GM21528 (cell line): Measurements from ENCODE around the gene ZNF574.
"Not testable (repeated sequence)": the region's sequence is repeated elsewhere in the genome, so short reads cannot be mapped to it uniquely, and the experiment has no call there.

Experiments
- ATAC-seq: cut with Tn5 transposase; IDR thresholded peaks from one replicate; pipeline ENCODE4 v1.9.1; 2021; ENCODE audit warnings: mild to moderate bottlenecking, moderate library complexity; ENCODE audit not compliant: unreplicated experiment, low FRiP score

The ZNF574 gene, protein sequence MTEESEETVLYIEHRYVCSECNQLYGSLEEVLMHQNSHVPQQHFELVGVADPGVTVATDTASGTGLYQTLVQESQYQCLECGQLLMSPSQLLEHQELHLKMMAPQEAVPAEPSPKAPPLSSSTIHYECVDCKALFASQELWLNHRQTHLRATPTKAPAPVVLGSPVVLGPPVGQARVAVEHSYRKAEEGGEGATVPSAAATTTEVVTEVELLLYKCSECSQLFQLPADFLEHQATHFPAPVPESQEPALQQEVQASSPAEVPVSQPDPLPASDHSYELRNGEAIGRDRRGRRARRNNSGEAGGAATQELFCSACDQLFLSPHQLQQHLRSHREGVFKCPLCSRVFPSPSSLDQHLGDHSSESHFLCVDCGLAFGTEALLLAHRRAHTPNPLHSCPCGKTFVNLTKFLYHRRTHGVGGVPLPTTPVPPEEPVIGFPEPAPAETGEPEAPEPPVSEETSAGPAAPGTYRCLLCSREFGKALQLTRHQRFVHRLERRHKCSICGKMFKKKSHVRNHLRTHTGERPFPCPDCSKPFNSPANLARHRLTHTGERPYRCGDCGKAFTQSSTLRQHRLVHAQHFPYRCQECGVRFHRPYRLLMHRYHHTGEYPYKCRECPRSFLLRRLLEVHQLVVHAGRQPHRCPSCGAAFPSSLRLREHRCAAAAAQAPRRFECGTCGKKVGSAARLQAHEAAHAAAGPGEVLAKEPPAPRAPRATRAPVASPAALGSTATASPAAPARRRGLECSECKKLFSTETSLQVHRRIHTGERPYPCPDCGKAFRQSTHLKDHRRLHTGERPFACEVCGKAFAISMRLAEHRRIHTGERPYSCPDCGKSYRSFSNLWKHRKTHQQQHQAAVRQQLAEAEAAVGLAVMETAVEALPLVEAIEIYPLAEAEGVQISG

DNA sequence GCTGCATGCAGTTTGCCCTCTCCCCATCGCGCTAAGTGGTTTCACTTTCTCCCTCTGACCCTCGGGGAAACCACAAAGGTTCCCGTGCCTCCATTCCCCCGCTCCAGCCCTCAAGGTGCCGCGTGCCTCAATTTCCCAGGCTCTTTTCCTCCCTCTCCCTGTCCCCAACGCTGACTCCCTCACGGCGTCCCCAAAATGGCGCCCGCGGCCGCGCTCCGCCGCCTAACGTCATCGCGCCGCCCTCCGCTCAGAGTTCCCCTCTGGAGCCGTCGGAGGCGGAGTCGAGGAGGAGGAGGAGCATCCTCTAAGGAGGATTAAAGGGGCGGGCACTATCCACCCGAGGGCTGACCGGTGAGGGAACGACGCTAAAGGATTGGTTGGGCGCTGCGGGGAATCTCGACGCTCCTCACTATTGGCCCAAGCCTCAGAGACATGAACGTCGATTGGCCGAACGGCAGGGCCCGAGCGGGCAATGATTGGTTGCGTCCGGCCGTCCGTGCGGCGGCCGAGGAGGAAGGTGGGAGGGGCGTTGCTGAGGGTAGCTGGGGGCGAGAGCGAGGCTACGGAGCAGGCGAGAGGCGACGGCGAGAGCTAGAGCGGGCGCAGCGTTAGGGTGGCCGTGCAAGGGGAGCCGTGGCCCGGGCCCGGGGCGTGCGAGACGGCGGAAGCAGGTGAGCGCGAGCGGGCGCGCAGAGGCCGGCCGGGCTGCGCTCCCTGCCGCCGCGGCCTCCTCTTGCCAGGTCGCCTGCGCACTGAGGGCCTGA, at the start of gene ZNF574:
Gene ZNF574 (plus strand): TSS at position 551 of the 764 bp plus-strand sequence. CDS start 2,441 bp downstream, outside the sequence.
- peak; percentile 95 for ATAC-seq

DNA sequence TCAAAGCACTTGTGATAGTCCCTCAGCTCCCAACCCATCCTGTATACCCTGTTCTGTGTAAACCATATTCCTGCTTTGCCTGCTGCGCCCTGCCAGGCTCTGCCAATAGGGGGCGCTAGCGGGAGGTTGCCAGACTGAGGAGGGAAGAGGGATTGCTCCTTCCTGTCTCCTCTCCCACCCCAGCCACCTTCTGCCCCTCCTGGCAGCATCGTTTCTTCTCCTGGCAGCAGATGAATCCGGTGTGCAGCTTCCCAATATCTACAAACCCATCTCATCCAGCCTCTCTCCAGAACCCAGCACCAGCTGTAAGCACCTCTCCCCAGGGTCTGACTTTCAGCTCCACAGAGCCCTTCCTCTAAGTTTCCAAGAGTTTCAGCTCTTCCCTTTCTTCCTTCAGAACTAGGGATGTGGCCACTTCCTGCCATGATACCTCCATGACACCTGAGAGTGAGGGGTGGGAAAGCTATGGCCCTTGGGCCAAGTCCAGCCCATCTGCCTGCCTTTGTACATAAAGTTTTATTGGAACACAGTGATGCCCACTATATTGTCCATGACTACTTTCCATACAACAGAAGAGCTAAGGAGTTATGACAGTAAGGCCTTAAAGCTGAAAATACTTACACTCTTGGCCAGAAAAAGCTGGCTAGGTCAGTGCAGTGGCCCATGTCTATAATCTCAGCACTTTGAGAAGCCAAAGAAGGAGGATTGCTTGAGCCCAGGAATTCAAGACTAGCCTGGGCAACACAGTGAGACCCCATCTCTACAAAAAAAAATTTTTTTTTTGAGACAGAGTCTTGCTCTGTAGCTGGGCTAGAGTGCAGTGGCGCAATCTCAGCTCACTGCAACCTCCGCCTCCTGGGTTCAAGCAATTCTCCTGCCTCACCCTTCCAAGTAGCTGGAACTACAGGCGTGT, 47.4 kb upstream of the ZNF574 start:
- no peak for ATAC-seq

DNA sequence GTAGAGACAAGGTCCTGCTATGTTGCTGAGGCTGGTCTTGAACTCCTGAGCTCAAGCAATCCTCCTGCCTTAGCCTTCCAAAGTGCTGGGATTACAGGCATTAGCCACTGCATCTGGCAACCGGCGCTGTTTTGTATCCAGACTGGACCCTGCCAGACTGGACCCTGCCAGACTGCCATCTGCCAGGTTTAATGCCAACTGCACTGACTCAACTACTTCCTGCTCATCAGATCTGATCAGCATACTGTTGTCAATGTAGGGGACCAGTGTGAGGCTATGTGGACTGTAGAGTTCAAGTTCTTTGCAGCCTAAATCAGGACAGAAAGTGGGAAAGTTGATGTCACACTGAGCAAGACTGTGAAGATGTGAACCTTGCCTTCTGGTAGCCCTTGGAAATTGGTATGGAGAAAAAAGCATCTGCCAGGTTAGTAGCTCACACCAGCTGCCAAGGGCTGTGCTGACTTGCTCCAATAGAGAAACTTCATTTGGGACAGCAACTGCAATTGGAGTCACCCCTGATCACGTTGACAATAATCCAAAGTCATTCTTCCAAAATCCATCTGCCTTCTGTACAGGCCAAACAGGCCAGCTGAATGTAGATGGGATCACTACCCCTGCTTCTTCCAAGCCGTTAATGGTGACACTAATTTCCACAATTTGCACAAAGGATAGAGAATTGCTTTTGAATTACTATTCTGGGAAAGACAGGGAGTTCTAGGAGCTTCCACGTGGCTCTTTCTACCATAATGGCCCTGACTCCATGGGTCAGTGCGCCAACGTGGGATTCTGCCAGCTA, 45.1 kb upstream of the ZNF574 start:
- ATAC-seq = no peak

DNA sequence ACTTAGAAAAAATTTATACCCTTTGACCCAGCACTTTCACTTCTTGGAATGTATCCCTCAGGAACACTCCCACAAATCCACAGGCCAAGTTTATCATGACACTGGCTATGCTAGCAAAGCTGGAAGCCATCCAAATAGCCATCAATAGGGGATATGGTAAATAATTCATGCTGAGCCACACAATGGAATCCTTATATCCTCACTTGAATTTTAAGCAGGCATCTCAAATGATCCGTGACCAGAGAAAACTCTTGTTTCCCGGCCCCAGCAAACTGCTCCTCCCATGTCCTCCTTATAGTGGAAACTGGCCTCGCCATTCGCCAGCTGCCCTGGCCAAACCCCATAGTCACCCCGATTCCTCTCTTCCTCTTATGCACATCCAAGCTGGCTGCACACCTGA, 43.5 kb upstream of the ZNF574 start:
- ATAC-seq = no peak

DNA sequence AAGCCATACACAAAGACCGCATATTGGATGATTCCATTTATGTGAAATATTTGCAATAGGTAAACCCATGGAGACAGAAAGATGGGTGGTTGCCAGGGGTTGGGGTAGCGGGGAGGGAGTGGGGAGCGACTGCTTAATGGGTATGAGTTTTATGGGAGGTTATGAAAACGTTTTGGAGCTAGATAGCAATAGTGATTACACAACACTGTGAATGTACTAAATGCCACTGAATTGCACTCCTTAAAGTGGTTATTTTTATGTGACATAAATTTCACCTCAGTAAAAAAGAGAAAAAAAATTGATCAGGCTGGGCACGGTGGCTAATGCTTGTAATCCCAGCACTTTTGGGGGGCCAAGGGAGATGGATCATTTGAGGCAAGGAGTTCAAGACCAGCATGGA, 42.6 kb upstream of the ZNF574 start:
- ATAC-seq = no peak

DNA sequence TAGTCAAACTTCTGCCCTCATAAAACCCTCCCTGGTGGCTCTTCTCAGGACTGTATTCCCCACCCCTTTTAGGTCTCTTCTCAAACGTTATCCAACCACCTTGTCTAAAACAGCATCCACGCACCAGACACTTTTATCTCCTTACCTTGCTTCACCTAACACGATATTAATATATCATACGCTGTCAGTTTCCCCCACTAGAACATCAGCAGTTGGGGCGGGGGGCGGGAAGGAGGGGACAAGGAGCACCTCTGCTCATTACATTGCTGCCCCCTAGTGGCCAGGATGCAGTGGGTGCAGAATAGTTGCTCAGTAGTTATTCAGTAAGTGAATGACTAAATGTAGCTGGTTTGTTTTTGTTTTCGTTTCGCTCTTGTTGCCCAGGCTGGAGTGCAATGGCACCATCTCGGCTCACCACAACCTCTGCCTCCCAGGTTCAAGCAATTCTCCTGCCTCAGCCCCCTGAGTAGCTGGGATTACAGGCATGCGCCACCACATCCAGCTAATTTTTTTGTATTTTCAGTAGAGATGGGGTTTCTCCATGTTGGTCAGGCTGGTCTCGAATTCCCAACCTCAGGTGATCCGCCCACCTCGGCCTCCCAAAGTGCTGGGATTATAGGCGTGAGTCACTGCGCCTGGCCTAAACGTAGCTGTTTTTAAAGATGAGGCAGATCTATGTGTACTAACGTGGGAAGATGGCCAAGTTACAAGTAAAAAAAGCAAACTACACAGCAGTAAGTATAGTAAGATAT, 41.1 kb upstream of the ZNF574 start:
- not testable (repeated sequence) for ATAC-seq

DNA sequence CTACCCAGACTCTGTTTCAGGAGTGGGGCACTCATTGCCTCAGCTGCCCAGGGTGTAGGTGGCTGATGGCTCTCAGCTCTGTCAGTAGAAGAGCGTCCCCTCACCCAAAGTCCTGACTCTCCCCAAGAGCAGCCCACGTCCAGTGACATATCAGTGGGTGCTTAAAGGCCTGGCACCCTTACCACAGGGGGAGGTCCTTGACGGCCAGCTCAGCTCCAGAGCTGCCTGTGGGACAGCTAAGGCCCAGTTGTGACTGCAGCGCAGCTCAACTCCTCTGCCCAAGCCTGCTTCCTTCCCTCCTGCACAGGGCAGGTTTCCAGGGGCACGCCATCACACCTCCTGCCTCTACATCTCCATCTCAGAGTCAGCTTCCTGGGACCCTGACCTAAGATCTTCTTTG, 38.3 kb upstream of the ZNF574 start:
- ATAC-seq = no peak

DNA sequence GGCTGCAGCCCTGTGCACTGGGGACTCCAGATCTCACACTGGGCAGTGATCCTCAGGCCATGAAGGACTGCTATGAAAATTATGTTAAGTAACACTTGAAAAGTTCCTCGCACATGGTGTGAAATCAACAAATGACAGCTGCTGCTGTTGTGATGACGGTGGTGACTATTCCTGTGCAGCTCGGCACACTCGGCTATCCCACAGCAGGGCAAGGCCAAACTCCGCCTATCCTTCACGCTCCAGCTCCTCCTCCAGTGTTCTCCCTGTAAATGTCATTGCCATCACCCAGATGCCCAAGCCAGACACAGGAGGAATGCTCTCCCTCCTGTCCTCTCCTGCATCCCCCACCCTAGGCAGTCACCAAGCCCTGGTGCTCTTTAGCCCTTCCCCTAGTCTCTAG, 37.3 kb upstream of the ZNF574 start:
- ATAC-seq = no peak

DNA sequence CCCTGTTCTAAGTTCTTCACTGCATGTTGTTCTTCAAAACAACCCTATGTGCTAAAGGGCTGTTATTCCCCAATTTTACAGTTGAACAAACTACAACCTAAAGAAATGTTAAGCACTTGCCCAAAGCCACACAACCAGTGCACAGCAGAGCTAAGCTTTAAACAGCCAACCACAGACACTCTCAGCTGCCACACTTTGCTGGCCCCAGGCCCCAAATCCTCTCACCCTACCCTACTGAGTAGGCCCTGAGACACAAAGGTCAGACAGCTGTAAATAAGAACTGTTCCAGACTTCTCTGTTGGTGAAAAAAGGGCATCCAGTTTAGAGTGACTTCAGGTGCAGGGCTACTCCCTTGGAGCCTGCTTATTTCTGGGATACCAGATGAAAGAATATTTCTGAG, 35.9 kb upstream of the ZNF574 start:
- ATAC-seq = no peak

DNA sequence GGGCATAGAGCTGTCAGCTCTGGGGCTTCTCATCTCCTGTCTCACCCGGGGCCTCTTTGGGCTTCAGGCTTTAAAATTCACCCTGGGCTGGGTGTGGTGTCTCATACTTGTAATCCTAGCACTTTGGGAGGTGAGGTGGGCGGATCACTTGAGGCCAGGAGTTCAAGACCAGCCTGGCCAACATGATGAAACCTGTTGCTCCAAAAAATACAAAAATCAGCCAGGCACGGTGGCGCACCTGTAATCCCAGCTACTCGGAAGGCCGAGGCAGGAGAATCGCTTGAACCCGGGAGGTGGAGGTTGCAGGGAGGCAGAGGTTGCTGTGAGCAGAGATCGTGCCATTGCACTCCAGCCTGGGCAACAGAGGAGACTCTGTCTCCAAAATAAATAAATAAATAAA, 35.5 kb upstream of the ZNF574 start:
- ATAC-seq = not testable (repeated sequence)

DNA sequence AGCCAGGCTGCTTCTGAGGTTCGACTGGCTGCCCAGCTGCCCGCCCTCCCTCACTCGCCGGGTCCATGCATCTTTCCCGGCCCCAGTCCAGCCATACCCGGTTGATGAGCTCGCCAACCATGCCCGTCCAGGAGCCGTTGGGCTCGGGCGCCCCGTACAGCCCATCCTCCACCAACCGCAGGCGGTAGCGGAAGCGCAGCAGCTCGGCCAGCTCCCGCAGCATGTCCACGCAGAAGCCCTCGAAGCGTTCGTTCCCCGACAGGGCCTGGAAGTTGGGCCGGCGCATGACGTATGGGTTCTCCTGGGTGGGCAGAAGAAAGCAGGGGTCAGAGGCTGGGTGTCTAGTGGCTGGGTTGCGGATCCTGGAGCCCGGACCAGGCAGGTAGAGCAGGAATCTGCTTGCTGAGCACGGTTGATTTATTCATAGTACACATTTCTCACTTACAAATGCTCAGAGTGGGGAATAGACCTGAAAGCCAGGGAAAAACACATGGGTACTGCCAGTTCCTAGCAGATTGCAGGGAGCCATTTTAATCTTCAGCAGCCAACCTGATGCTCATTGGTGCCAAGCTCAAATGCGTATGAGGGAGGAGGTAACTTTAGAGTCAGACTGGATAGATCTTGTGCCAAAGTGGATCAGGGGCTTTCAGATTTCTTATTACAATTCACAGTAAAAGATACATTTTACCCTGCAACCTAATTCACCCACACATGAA, 33.4 kb upstream of the ZNF574 start:
- ATAC-seq = no peak

DNA sequence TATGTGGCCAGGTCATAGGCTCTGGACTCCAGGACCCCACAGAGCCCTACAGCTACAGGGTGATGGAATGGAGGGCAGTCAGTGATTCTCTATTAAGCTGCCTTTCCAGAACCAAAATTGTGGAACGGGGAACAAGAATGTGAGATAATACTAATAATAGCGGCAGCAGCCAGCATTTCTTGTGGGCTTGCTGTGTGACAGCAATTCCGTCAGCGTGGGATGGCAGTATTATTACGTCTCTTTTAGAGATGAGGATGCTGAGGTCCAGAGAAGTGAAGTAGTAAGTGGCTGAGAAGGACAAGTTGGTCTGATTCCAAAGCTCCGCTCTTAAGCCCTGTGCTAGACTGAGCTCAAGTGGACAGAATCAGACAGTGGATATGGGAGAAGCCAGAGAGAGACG, 30.4 kb upstream of the ZNF574 start:
- ATAC-seq = no peak

DNA sequence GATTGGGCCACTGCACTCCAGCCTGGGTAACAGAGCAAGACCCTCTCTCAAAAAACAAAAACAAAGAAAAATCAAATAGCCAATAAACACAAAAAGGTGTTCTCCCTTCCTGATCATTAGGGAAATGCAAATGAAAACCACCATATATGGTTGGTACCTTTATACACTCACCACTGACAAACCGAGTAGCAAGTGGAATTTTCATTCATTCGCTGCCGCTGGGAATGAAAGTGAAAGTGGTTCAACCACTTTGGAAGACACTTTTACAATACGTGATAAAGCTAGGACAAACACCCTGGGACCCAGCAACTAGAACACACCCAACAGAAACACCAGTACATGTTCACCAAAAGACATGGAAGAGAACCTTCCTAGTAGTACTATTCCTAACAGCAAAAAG, 27.0 kb upstream of the ZNF574 start:
- ATAC-seq = no peak

DNA sequence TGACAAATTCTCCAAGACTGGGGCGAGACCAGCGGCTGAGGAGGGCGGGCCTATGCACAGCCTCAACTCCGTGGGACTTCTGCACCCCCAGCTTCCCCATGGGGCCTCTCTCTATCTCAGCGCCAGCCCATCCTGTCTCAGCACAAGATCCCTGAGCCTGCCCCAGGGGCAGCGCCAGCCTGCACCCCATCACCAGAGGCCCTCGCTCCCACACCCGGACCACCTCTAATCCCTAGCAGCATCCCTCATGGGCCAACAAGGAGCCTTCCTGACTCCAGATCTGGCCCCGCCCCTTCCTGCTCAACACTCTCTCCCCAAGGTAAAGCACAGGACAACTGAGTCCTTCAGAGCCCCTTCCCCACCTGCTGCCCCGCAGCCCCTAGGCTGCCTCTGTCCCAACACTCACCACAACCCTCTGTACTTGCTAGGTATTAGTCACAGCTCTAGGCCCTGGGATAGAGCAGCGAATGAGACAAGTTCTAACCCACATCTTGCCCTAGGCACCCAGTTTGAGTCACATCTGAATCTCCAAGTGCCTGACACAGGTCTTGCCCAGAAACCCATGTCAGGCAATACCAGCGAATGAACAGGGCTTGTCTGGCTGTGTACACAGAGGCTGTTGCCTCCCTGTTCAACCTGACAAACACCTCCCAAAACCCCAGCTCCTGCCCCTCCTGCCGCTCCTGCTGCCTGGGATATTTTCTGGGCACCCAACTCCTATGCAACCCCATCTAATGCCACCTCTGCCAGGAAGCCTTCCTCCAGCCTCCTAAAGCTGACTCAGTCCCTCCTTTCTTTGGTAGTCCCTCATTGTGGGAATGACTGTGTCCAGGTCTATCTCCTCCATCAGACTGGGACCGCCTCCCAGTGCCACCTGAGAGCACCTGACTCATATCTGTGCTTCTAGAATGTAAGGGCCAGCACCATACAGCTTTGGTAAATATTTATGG, 24.5 kb upstream of the ZNF574 start:
- ATAC-seq = no peak

DNA sequence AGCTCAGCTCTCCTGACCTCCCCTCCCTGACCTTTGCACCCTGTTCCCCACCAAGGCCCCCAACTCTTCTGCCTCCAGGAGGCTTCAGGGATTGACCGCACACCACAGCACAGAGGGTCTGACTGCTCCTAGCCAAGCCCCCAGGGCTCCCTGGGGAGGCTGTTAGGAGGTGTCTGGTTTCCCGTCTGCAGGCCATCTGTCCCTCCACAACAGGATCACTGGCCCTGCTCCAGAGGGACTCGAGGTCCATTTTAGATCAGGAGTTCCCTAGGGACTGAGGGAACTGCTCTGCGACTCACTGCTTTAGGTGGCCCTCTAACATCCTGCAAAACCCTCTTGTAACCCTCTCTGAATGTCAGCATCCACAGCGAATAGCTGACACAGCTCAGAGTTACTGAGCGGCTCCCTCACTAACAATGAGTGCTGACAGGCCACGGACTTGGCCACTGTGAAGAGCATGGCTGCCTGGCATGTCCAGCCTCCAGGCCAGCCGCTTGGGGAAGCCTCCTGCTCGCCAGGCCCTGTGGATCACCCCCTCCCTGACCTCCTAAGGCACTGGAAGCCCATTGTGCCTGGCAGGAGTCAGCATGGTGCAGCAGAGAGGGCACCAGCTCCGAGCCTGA, 23.6 kb upstream of the ZNF574 start:
- ATAC-seq = no peak
